OCI-LY1 (cell line): Measurements from ENCODE around the gene IFT74.

Source experiments
- H2AFZ ChIP-seq: fragments of 200-600 bp; sonication (generic), shearing (Covaris generic); 2 replicates; pipeline ENCODE4 v1.6.0; 2014; ENCODE audit warnings: antibody characterized with exemption, mild to moderate bottlenecking, low read length
- H3F3A ChIP-seq: fragments of 200-600 bp; sonication (generic), shearing (Covaris generic); 2 replicates; pipeline ENCODE4 v1.6.0; 2014; ENCODE audit warnings: mild to moderate bottlenecking, antibody characterized with exemption, low read length, moderate library complexity; ENCODE audit not compliant: insufficient read depth
- H3K27ac ChIP-seq: fragments of 200-600 bp; sonication (generic); 2 replicates; pipeline ENCODE4 v1.5.1; 2014; ENCODE audit warnings: low read length, mixed run types, mild to moderate bottlenecking, low read depth; ENCODE audit not compliant: poor library complexity, severe bottlenecking
- H3K27me3 ChIP-seq: fragments of 200-600 bp; sonication (generic); 2 replicates; pipeline ENCODE4 v1.6.0; 2014; ENCODE audit warnings: antibody characterized with exemption, mild to moderate bottlenecking, low read length, moderate library complexity; ENCODE audit not compliant: insufficient read depth
- H3K36me3 ChIP-seq: fragments of 200-600 bp; sonication (generic); 2 replicates; pipeline ENCODE4 v1.6.1; 2014; ENCODE audit warnings: mild to moderate bottlenecking, antibody characterized with exemption, low read length, moderate library complexity, mixed read lengths; ENCODE audit not compliant: insufficient read depth
- H3K4me1 ChIP-seq: fragments of 200-600 bp; sonication (generic); 2 replicates; pipeline ENCODE4 v1.5.1; 2014; ENCODE audit warnings: mild to moderate bottlenecking, low read length, moderate library complexity; ENCODE audit not compliant: insufficient read depth, severe bottlenecking
- H3K4me2 ChIP-seq: fragments of 200-600 bp; sonication (generic), shearing (Covaris generic); 2 replicates; pipeline ENCODE4 v1.6.1; 2014; ENCODE audit warnings: low read length
- H3K4me3 ChIP-seq: fragments of 200-600 bp; sonication (generic); 2 replicates; pipeline ENCODE4 v1.5.1; 2014; ENCODE audit warnings: low read length, low read depth, mild to moderate bottlenecking, mixed read lengths; ENCODE audit not compliant: poor library complexity, severe bottlenecking
- H3K79me2 ChIP-seq: fragments of 200-600 bp; shearing (Covaris generic); 2 replicates; pipeline ENCODE4 v1.6.1; 2016; ENCODE audit warnings: mixed run types, low read length, mixed read lengths; ENCODE audit not compliant: insufficient read depth
- H3K9ac ChIP-seq: fragments of 200-600 bp; sonication (generic), shearing (Covaris generic); 2 replicates; pipeline ENCODE4 v1.6.1; 2014; ENCODE audit warnings: mild to moderate bottlenecking, low read length, mixed read lengths
- H3K9me2 ChIP-seq: fragments of 200-600 bp; sonication (generic), shearing (Covaris generic); 2 replicates; pipeline ENCODE4 v1.6.1; 2014; ENCODE audit warnings: low read depth, mild to moderate bottlenecking, low read length, mixed read lengths
- H3K9me3 ChIP-seq: fragments of 200-600 bp; shearing (Covaris generic); 2 replicates; pipeline ENCODE4 v1.6.1; 2014; ENCODE audit warnings: low read length, mixed read lengths
- H4K20me1 ChIP-seq: fragments of 200-600 bp; sonication (generic), shearing (Covaris generic); 2 replicates; pipeline ENCODE4 v1.6.0; 2016; ENCODE audit warnings: mild to moderate bottlenecking, low read length; ENCODE audit not compliant: insufficient read depth
- EZH2 ChIP-seq: fragments of 200-600 bp; sonication (generic), shearing (Covaris generic); IDR thresholded peaks from 2 replicates; pipeline ENCODE4 v1.8.0; 2017; ENCODE audit warnings: borderline replicate concordance, mixed run types, mild to moderate bottlenecking, antibody characterized with exemption, low read length, moderate library complexity, mixed read lengths
- TF ChIP-seq, protein P1 (sequence below): fragments of 200-600 bp; sonication (generic), shearing (Covaris generic); IDR thresholded peaks from 2 replicates; pipeline ENCODE4 v1.5.1; 2017; ENCODE audit warnings: mild to moderate bottlenecking, antibody characterized with exemption, low read length, moderate library complexity, mixed read lengths

The IFT74 gene

DNA sequence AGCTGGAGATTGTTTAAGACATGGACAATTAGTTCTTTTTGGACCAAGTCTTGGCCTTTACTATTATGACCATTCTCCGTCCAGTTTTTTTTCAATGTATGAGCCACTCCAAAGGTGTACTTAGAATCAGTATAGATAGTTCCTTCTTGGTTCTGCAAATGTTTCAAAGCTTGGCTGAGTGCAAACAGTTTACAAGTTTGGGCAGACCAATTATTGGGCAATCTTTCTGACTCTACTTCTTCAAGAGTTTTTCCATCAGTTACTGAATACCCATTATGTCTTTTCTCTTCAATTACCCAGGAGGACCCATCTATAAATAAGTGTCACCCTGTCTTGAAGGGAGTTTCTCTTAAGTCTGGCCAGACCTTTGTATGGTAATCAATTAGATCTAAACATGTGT is 15.5 kb downstream of the IFT74 start:
- H2AFZ ChIP-seq = no peak overlapping the region
- H4K20me1 ChIP-seq = no peaks in the 10 kb centered on the region
- no peaks in the 10 kb centered on the region for H3K27me3 ChIP-seq
- H3K9me2 ChIP-seq = no peaks in the 10 kb centered on the region
- no peaks in the 10 kb centered on the region for H3F3A ChIP-seq
- TF ChIP-seq, protein P1, sequence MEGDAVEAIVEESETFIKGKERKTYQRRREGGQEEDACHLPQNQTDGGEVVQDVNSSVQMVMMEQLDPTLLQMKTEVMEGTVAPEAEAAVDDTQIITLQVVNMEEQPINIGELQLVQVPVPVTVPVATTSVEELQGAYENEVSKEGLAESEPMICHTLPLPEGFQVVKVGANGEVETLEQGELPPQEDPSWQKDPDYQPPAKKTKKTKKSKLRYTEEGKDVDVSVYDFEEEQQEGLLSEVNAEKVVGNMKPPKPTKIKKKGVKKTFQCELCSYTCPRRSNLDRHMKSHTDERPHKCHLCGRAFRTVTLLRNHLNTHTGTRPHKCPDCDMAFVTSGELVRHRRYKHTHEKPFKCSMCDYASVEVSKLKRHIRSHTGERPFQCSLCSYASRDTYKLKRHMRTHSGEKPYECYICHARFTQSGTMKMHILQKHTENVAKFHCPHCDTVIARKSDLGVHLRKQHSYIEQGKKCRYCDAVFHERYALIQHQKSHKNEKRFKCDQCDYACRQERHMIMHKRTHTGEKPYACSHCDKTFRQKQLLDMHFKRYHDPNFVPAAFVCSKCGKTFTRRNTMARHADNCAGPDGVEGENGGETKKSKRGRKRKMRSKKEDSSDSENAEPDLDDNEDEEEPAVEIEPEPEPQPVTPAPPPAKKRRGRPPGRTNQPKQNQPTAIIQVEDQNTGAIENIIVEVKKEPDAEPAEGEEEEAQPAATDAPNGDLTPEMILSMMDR = no peak
- no peak for TF ChIP-seq EZH2
- H3K9me3 ChIP-seq = no peaks in the 10 kb centered on the region
- no peak overlapping the region for H3K9ac ChIP-seq
- H3K4me2 ChIP-seq = no peak overlapping the region
- H3K4me3 ChIP-seq = no peak overlapping the region
- H3K27ac ChIP-seq = no peak overlapping the region
- no peaks in the 10 kb centered on the region for H3K79me2 ChIP-seq
- H3K4me1 ChIP-seq = no peaks in the 10 kb centered on the region
- H3K36me3 ChIP-seq = no peaks in the 10 kb centered on the region

DNA sequence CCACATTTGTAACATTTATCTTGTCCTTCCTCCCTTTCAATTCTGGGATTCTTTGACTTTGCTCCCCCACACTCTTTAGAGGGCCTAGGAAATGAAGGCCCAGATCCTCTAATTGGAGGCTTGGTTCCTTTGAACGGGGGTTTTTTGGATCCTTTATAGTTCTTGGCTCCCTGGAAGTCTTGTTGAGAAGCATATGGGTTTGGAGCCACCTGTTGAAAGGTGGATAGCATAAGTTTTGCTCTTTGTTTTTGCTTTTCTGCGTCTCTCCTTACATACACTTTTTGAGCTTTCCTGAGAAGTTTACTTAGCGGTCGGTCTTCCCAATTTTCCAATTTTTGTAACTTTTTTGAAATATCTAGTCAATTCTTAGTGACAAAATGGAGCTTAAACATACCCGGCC is 17.8 kb downstream of the IFT74 start:
- H3K4me1 ChIP-seq = no peaks in the 10 kb centered on the region
- no peak overlapping the region for H3K9ac ChIP-seq
- H2AFZ ChIP-seq = no peak overlapping the region
- no peaks in the 10 kb centered on the region for H3K9me3 ChIP-seq
- no peak overlapping the region for H3K27ac ChIP-seq
- H3K9me2 ChIP-seq = no peaks in the 10 kb centered on the region
- H3F3A ChIP-seq = no peaks in the 10 kb centered on the region
- no peaks in the 10 kb centered on the region for H4K20me1 ChIP-seq
- no peaks in the 10 kb centered on the region for H3K79me2 ChIP-seq
- H3K4me3 ChIP-seq = no peak overlapping the region
- H3K36me3 ChIP-seq = no peaks in the 10 kb centered on the region
- TF ChIP-seq, protein P1 = no peak
- no peak for TF ChIP-seq EZH2
- H3K27me3 ChIP-seq = no peaks in the 10 kb centered on the region
- no peak overlapping the region for H3K4me2 ChIP-seq

DNA sequence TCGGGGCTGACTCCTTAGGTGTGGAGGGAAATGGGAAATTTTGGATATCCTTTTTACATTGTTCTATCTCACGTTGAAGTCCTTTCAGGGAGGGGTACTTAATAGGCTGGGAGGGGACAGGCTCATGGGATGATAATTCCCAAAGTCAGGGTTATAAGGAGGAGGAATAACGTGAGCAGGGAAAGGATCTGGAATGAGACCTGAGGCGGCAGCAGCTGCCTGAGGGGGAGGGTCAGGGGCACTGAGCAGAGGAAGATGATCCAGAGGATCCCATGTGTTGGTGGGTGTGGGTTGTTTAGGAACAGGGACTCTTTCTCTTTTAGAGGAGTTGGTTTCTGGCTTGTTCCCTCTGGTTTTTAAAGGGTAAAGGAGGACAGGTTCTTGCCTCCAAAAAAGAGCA is 18.7 kb downstream of the IFT74 start:
- no peaks in the 10 kb centered on the region for H3K4me1 ChIP-seq
- H2AFZ ChIP-seq = no peak overlapping the region
- no peaks in the 10 kb centered on the region for H3K27me3 ChIP-seq
- no peak overlapping the region for H3K4me3 ChIP-seq
- H3K9ac ChIP-seq = no peak overlapping the region
- no peak overlapping the region for H3K27ac ChIP-seq
- H3K36me3 ChIP-seq = no peaks in the 10 kb centered on the region
- TF ChIP-seq EZH2 = no peak
- H3F3A ChIP-seq = no peaks in the 10 kb centered on the region
- H3K79me2 ChIP-seq = no peaks in the 10 kb centered on the region
- no peaks in the 10 kb centered on the region for H3K9me3 ChIP-seq
- no peaks in the 10 kb centered on the region for H4K20me1 ChIP-seq
- no peaks in the 10 kb centered on the region for H3K9me2 ChIP-seq
- no peak overlapping the region for H3K4me2 ChIP-seq

DNA sequence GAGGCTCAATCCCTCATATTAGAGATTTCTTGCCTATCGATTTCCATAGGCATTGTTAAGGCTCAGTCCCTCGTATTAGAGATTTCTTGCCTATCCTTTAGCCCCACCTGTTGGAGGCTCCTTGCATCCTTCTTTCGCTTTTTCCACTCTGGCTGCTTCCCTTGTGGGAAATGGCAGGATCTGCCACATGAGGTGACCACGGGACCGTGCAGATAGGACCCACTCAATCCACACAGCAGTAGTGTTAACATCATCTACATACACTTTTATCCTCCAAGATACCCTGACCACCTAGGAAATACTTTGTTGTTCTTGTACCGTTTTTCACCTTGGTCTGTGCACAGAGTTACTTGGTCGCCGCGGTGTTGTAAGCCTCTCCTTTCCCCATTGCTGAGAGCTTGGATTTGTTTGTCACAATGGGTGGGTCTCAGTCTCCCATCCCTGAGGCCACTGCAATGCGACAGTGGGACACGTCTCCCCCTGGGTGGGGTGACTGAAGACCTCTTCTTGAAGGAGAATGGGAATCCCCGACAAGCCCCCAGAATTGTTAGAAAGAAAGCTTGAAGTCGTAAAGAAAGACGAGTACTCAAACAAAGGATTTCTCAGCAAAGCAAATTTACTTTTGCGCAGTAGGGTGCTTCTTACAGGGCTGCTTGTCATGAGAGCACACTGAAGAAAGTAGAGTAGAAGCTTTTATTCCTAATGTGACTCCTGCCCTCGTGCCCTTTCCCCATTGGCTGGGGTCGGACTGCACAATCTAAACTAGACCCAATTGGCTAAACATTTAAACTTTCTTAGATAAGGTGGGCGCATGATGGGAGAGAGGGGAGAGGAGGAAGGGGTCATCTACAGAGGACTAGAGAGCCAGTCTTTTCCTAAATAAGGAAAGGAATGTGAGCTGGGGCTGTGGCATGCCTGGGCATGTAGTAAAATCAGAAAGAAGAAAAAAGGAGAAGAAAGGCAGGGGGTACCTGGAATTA is 19.8 kb downstream of the IFT74 start:
- no peak overlapping the region for H3K27ac ChIP-seq
- no peaks in the 10 kb centered on the region for H3F3A ChIP-seq
- H4K20me1 ChIP-seq = no peaks in the 10 kb centered on the region
- no peak for TF ChIP-seq EZH2
- TF ChIP-seq, protein P1 = peak; percentile 34; the same call in 1 of the 2 replicates
- no peaks in the 10 kb centered on the region for H3K27me3 ChIP-seq
- H2AFZ ChIP-seq = no peak overlapping the region
- H3K9me3 ChIP-seq = no peaks in the 10 kb centered on the region
- H3K4me3 ChIP-seq = no peak overlapping the region
- H3K79me2 ChIP-seq = no peaks in the 10 kb centered on the region
- no peaks in the 10 kb centered on the region for H3K9me2 ChIP-seq
- H3K4me1 ChIP-seq = no peaks in the 10 kb centered on the region
- H3K9ac ChIP-seq = no peak overlapping the region
- no peaks in the 10 kb centered on the region; the same call in 1 of the 2 replicates for H3K36me3 ChIP-seq
- H3K4me2 ChIP-seq = no peak overlapping the region
